Measurements from ENCODE around the gene STK25. TPM values are rescaled to one million over a fixed set of nuclear protein-coding genes. Genes with fewer than 3 reads are reported as not detected.
A peak's percentile ranks its signal among the peaks of the same experiment; 100 is the strongest.

Gene STK25
- total and polyA plus RNA-seq, 2 of the 8 experiments (the other 6 are each of a cell fraction or from before 2014, with no cell fraction given): 159 to 546 TPM

- H3K79me2 ChIP-seq (ENCODE audit: control insufficient read depth in 1 of 2, insufficient read depth in 2 of 2, low read length in 2 of 2): no peaks in the 10 kb centered on the region
Observed at GRCh38 chr2:241514986-241515737, 6.8 kb upstream of the STK25 start.

More at GRCh38 chr2:241514986-241515737, 6.8 kb upstream of the STK25 start:
- Histone ChIP-seq H3K27ac (ENCODE audit: low read depth, low read length) (no peak overlapping the region), H3K23ac (ENCODE audit: insufficient read length) (no peak overlapping the region), H2BK15ac (ENCODE audit: low read length) (no peak overlapping the region), H3K4me1 (replicated peaks in 1 of 4; ENCODE audit: control insufficient read depth in 3 of 4, insufficient read depth in 4 of 4, low read length in 3 of 4) (no peaks in the 10 kb centered on the region), H4K8ac (ENCODE audit: extremely low read depth, insufficient read depth, low read length) (no peak overlapping the region), H3K18ac (ENCODE audit: extremely low read depth, low read length) (no peak overlapping the region), H2AK5ac (ENCODE audit: low read depth, low read length) (no peak overlapping the region), H4K5ac (ENCODE audit: insufficient read length, low read depth, low read length) (no peak overlapping the region), H3K9ac (replicated peaks in 1 of 4; ENCODE audit: extremely low read depth in 1 of 4, low read depth in 3 of 4, low read length in 3 of 4) (no peak overlapping the region), H3K9me3 (ENCODE audit: insufficient read depth in 2 of 2, low read depth in 1 of 2, low read length in 1 of 2) (peaks cover 0 to 4% of the 10 kb centered on the region in 2 experiments; a peak in 1 of 4 replicates), H3K4ac (replicated peaks; ENCODE audit: insufficient read length, low read depth, low read length) (no peak overlapping the region), H2BK12ac (ENCODE audit: low read depth, low read length) (no peak overlapping the region), H3K79me1 (ENCODE audit: low read depth, low read length) (no peaks in the 10 kb centered on the region), H4K91ac (replicated peaks; ENCODE audit: insufficient read length, low read length) (no peak overlapping the region), H3K56ac (replicated peaks; ENCODE audit: insufficient read length, low read depth, low read length) (no peak overlapping the region), H3K23me2 (ENCODE audit: low read depth, low read length) (peaks cover 15% of the 10 kb centered on the region), H3K27me3 (replicated peaks in 1 of 4; ENCODE audit: control insufficient read depth in 3 of 4, extremely low read depth in 1 of 4, insufficient read depth in 3 of 4, low read length in 3 of 4) (peaks cover 0 to 4% (median 0%) of the 10 kb centered on the region in 4 experiments; a peak in 2 of 7 replicates), H3K36me3 (ENCODE audit: control insufficient read depth in 2 of 4, insufficient read depth in 4 of 4, low read length in 3 of 4) (no peaks in the 10 kb centered on the region; a peak in 1 of 8 replicates), H3K14ac (ENCODE audit: insufficient read length) (no peak overlapping the region), H2BK120ac (replicated peaks; ENCODE audit: low read depth, low read length) (no peak overlapping the region), H2BK20ac (ENCODE audit: low read length) (no peak overlapping the region), H4K20me1 (replicated peaks in 1 of 2; ENCODE audit: control insufficient read depth in 1 of 2, insufficient read depth in 2 of 2, low read length in 2 of 2) (peaks cover 0 to 12% of the 10 kb centered on the region in 2 experiments), H2AFZ (ENCODE audit: low read length) (no peak overlapping the region), H3K4me2 (ENCODE audit: insufficient read depth in 1 of 2, low read depth in 2 of 2, low read length in 2 of 2) (no peak overlapping the region), H2BK5ac (ENCODE audit: low read depth, low read length) (no peak overlapping the region), H3K4me3 (ENCODE audit: extremely low read depth in 1 of 4, insufficient read depth in 2 of 4, low read depth in 3 of 4, low read length in 4 of 4) (no peak overlapping the region)
- TF ChIP-seq POU5F1 (IDR thresholded peaks at IDR 0.05; ENCODE audit: low read depth, low read length) (no peak), CBX5 (IDR thresholded peaks at IDR 0.05; ENCODE audit: low read depth, low read length) (no peak), TAF7 (optimal IDR thresholded peaks at IDR 0.05; ENCODE audit: borderline replicate concordance, low read depth, low read length) (no peak), GABPA (IDR thresholded peaks at IDR 0.05; ENCODE audit: borderline replicate concordance, insufficient read depth, low read length) (no peak), E2F6 (IDR thresholded peaks at IDR 0.05) (peak; percentile 53), MAX (IDR thresholded peaks at IDR 0.05) (peak; percentile 27; the same call in 1 of the 2 replicates)
- FAIRE-seq (no peak), DNase-seq (ENCODE audit: low read depth in 1 of 2, low spot score in 2 of 2) (no peak)
- POLR2A ChIA-PET (ENCODE audit: partially characterized antibody): interaction anchor here (0.7 to 1.1 kb wide), 3 partner anchors 9 to 25 kb away, joined by 3 to 5 read pairs (median 3); no protein-coding TSS in a partner anchor
- CTCF ChIA-PET (ENCODE audit: partially characterized antibody): interaction anchor here (0.7 to 1.4 kb wide), 4 partner anchors 11 to 103 kb away, joined by 3 to 4 read pairs (median 3); no protein-coding TSS in a partner anchor
- 89% methylated on average over 10 of the region's 10 CpGs; no CpG with 5 or more reads in 1 of the 2 experiments for WGBS, 2 experiments (ENCODE audit: extremely low coverage in 1 of 2, insufficient coverage in 1 of 2, insufficient read length in 1 of 2, insufficient replicate concordance in 2 of 2, low coverage in 1 of 2, low lambda C conversion rate in 2 of 2, missing lambda C conversion rate in 1 of 2)
